ENCODE measurements around the gene NCKAP5. TPM values are rescaled to one million over a fixed set of nuclear protein-coding genes. Genes with fewer than 3 reads are reported as not detected.

NCKAP5 gene
- polyA plus RNA-seq, 1 experiment: 16.6 TPM

- Histone ChIP-seq H3K27ac (ENCODE audit: low read depth, low read length) (no peak overlapping the region), H3K4me3 (ENCODE audit: low read depth, low read length) (no peak overlapping the region), H3K27me3 (ENCODE audit: control insufficient read depth, insufficient read depth, low read length) (no peaks in the 10 kb centered on the region), H3K9me3 (ENCODE audit: control insufficient read depth, insufficient read depth, low read length) (no peaks in the 10 kb centered on the region)
- CTCF ChIA-PET: interaction anchor here (0.5 kb wide), 1 partner anchor 62 kb away, joined by 6 read pairs; no protein-coding TSS in a partner anchor
- TF ChIP-seq, protein P1, sequence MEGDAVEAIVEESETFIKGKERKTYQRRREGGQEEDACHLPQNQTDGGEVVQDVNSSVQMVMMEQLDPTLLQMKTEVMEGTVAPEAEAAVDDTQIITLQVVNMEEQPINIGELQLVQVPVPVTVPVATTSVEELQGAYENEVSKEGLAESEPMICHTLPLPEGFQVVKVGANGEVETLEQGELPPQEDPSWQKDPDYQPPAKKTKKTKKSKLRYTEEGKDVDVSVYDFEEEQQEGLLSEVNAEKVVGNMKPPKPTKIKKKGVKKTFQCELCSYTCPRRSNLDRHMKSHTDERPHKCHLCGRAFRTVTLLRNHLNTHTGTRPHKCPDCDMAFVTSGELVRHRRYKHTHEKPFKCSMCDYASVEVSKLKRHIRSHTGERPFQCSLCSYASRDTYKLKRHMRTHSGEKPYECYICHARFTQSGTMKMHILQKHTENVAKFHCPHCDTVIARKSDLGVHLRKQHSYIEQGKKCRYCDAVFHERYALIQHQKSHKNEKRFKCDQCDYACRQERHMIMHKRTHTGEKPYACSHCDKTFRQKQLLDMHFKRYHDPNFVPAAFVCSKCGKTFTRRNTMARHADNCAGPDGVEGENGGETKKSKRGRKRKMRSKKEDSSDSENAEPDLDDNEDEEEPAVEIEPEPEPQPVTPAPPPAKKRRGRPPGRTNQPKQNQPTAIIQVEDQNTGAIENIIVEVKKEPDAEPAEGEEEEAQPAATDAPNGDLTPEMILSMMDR (IDR thresholded peaks at IDR 0.05; ENCODE audit: low read depth, low read length): no peak
- peak; percentile 70 for DNase-seq (ENCODE audit: low read depth, low spot score)
- POLR2A ChIA-PET: interaction anchor here (0.6 kb wide), 1 partner anchor 88 kb away, joined by 5 read pairs; no protein-coding TSS in a partner anchor
These were observed 367.4 kb downstream of the NCKAP5 start for GRCh38 chr2:133200684-133201421.

- no peak for DNase-seq (ENCODE audit: low read depth, low spot score)
- TF ChIP-seq, protein P1 (IDR thresholded peaks at IDR 0.05; ENCODE audit: low read depth, low read length): no peak
- POLR2A ChIA-PET: interaction anchor here (0.5 kb wide), 1 partner anchor 232 kb away, joined by 3 read pairs; no protein-coding TSS in a partner anchor
- Histone ChIP-seq H3K4me3 (ENCODE audit: low read depth, low read length) (no peak overlapping the region), H3K27me3 (ENCODE audit: control insufficient read depth, insufficient read depth, low read length) (no peaks in the 10 kb centered on the region), H3K9me3 (ENCODE audit: control insufficient read depth, insufficient read depth, low read length) (no peaks in the 10 kb centered on the region), H3K27ac (ENCODE audit: low read depth, low read length) (no peak overlapping the region)
- CTCF ChIA-PET: no interaction called here
These were observed 369.6 kb downstream of the NCKAP5 start for GRCh38 chr2:133198678-133199077.

- no peak for DNase-seq (ENCODE audit: low read depth, low spot score)
- TF ChIP-seq, protein P1 (IDR thresholded peaks at IDR 0.05; ENCODE audit: low read depth, low read length): no peak
- Histone ChIP-seq H3K27ac (ENCODE audit: low read depth, low read length) (no peak overlapping the region), H3K9me3 (ENCODE audit: control insufficient read depth, insufficient read depth, low read length) (no peaks in the 10 kb centered on the region), H3K27me3 (ENCODE audit: control insufficient read depth, insufficient read depth, low read length) (no peaks in the 10 kb centered on the region), H3K4me3 (ENCODE audit: low read depth, low read length) (no peak overlapping the region)
- POLR2A ChIA-PET: no interaction called here
- CTCF ChIA-PET: no interaction called here
These were observed 371.1 kb downstream of the NCKAP5 start for GRCh38 chr2:133197156-133197555.

DNA sequence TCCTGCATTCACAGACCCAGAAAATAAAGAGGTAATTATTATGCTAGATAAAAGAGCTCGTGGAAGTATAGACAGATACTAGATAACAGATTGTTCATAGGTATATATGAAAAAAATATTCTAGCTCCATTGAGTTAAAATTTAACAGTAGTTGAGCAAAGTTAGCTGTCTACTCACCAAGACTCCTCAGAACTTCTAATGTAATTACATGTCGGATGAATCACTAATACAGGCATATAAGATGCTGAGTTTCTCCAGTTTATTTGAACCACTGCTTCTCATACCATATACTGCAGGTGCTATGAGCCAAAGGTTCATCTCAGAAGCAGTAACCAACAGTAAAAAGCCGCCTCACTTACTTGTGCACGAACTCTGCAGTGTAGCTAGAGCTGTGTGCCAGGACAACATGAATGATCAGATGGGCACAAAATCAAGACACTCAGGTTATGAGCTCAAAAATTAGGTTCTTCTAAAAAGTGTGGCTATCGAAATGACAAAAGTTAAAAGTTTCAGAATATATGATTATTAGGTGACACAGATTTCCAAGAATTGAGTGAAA is 373.4 kb downstream of the NCKAP5 start:
- POLR2A ChIA-PET: interaction anchor here (0.7 kb wide), 1 partner anchor 441 kb away, joined by 3 read pairs; no protein-coding TSS in a partner anchor
- no peaks in the 10 kb centered on the region for H3K9me3 ChIP-seq (ENCODE audit: control insufficient read depth, insufficient read depth, low read length)
- TF ChIP-seq, protein P1 (IDR thresholded peaks at IDR 0.05; ENCODE audit: low read depth, low read length): no peak
- CTCF ChIA-PET: interaction anchor here (0.9 to 1.6 kb wide), 4 partner anchors 23 to 585 kb away, joined by 3 to 6 read pairs (median 4); no protein-coding TSS in a partner anchor
- no peak for DNase-seq (ENCODE audit: low read depth, low spot score)
- H3K27ac ChIP-seq (ENCODE audit: low read depth, low read length): no peak overlapping the region
- H3K27me3 ChIP-seq (ENCODE audit: control insufficient read depth, insufficient read depth, low read length): no peaks in the 10 kb centered on the region
- no peak overlapping the region for H3K4me3 ChIP-seq (ENCODE audit: low read depth, low read length)

- POLR2A ChIA-PET: interaction anchor here (0.7 kb wide), 1 partner anchor 441 kb away, joined by 3 read pairs; no protein-coding TSS in a partner anchor
- H3K9me3 ChIP-seq (ENCODE audit: control insufficient read depth, insufficient read depth, low read length): no peaks in the 10 kb centered on the region
- no peak for DNase-seq (ENCODE audit: low read depth, low spot score)
- H3K27me3 ChIP-seq (ENCODE audit: control insufficient read depth, insufficient read depth, low read length): no peaks in the 10 kb centered on the region
- TF ChIP-seq, protein P1 (IDR thresholded peaks at IDR 0.05; ENCODE audit: low read depth, low read length): no peak
- H3K4me3 ChIP-seq (ENCODE audit: low read depth, low read length): no peak overlapping the region
- no peak overlapping the region for H3K27ac ChIP-seq (ENCODE audit: low read depth, low read length)
- CTCF ChIA-PET: interaction anchor here (0.7 to 1.6 kb wide), 5 partner anchors 12 to 650 kb away, joined by 3 to 6 read pairs (median 4); no protein-coding TSS in a partner anchor
These were observed 374.0 kb downstream of the NCKAP5 start for GRCh38 chr2:133194362-133194655.

Data from AG04450 (cell line).